Testis (tissue), 5 donors: ENCODE data around the gene CCDC92B. TPM values are rescaled to one million over a fixed set of nuclear protein-coding genes. Genes with fewer than 3 reads are reported as not detected.

ENCODE experiments used
- DNase-seq: peaks from one replicate; pipeline ENCODE4 v3.0.0-alpha.2; 2019
- H3K27ac ChIP-seq, 2 donors: fragments of 200-600 bp; sonication (generic); one replicate each; pipeline ENCODE4 v1.5.1; 2019
- H3K27me3 ChIP-seq: fragments of 200-600 bp; sonication (generic); one replicate; pipeline ENCODE4 v1.5.1; 2019
- H3K36me3 ChIP-seq: fragments of 200-600 bp; sonication (generic); one replicate; pipeline ENCODE4 v1.5.1; 2017; ENCODE audit warnings: low read depth; ENCODE audit errors: missing control alignments
- H3K4me1 ChIP-seq: fragments of 200-600 bp; sonication (generic); one replicate; pipeline ENCODE4 v1.5.1; 2019
- H3K4me3 ChIP-seq, 2 donors: fragments of 200-600 bp; sonication (generic); one replicate each; pipeline ENCODE4 v1.5.1; 2017 to 2019
- H3K9me3 ChIP-seq: fragments of 200-600 bp; sonication (generic); one replicate; pipeline ENCODE4 v1.5.1; 2017
- POLR2A ChIP-seq: fragments of 450-650 bp; IDR thresholded peaks from one replicate; pipeline ENCODE4 v1.6.1; 2017; ENCODE audit warnings: antibody characterized with exemption, mild to moderate bottlenecking, moderate library complexity
- WGBS, 2 donors: methylation state at CpG; one replicate each; pipeline ENCODE4 v1.1.5; 2018; 5-methylcytosine and 5-hydroxymethylcytosine counted together
- intact Hi-C: fragments of 100-400 bp; cut with DNase I; formaldehyde crosslinking; loops from one replicate; pipeline ENCODE4 v1.15.1; 2023; ENCODE audit warnings: low total_unique reads
- long read RNA-seq, 2 donors: transcript quantifications; one replicate each; lab custom pipeline, GENCODE V29; 2026
- polyA plus RNA-seq: library from polyadenylated mRNA; stranded (reverse); fragments of 350-450 nt; fragmentation: Illumina TruSeq; extraction: RNeasy Lipid Tissue Mini Kit (QIAGEN cat#74804); gene quantifications from one replicate; pipeline ENCODE4 v1.2.3, GENCODE V29; 2014; ENCODE audit warnings: low read depth, low replicate concordance; ENCODE audit not compliant: insufficient read depth
- total RNA-seq, 2 donors: library from RNA; depleted of rRNA; stranded (reverse); fragments of >200 nt; gene quantifications; one replicate each; pipeline ENCODE4 v1.2.3, GENCODE V29; 2016
- TF ChIP-seq, protein P1 (sequence below), 3 experiments: fragments of 450-650 bp in 2 of 3; fragments of 200-600 bp in 1 of 3; sonication (generic) in 1 of 3; IDR thresholded peaks; one replicate each; pipeline ENCODE4 v1.5.1; 2016 to 2019; ENCODE audit warnings: antibody characterized with exemption in 3 of 3, mild to moderate bottlenecking in 2 of 3, moderate library complexity in 1 of 3

The CCDC92B gene
- total RNA-seq (1 to 10 TPM; 3.9 to 4.0 TPM), polyA plus RNA-seq (2.2 TPM)
- long read RNA-seq, donor 1, partial matches to known transcripts: 0 of 1 reads
- long read RNA-seq, donor 1, other reads (novel, unspliced or antisense): 0 of 1 reads
- long read RNA-seq, donor 2: 0 reads

DNA sequence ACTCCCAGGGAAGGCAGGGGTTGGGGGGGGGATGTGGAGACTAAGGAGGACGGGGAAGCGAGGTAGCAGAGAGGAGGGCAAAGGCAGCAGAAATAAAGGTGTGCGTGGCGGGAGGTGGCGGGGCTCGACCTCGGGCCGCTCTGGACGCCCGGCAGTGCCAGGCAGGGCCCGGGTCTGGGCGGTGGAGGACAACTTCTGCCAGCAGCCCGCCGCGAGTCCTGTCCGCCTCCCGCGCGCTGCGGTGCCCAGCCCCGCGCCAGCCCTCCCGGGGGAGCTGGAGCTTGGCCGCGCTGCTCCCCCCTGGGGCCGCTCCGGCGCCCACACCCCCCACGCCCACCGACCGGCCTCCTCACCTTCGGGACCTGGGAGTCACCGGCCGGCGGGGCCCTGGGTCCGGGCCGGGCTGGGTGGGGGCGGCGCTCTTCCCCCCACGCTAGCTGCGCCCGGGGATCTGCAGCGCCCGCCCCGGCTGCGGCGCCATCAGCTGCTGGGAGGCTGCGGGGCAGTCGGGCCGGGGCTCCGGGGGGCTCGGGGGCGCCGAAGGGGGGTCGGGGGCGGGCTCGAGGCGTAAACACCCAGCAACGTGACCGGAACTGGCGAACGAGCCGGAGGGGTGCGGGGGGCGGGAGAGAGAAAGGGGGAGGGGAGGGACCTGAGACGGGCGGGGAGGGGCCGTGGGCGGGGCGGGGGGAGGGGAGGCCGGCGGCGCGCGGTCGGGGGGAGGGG lies at the start of gene CCDC92B:
CCDC92B (minus strand) TSS at position 595 of the 726 bp plus-strand sequence. CDS start 14,507 bp downstream, outside the sequence.
- Histone ChIP-seq H3K36me3 (no peaks in the 10 kb centered on the region), H3K27ac (peak within 1 kb of the TSS in 1 of 2 donors; percentile 24), H3K27me3 (no peaks in the 10 kb centered on the region), H3K4me3 (peak within 1 kb of the TSS; percentile 43), H3K9me3 (no peaks in the 10 kb centered on the region), H3K4me1 (no peaks in the 10 kb centered on the region)
- no peak for DNase-seq
- intact Hi-C loops: no loop called here
- 3 to 5% methylated on average over 22 to 38 of the region's 76 CpGs for WGBS, 2 donors
- TF ChIP-seq POLR2A: no peak
- TF ChIP-seq, protein P1, sequence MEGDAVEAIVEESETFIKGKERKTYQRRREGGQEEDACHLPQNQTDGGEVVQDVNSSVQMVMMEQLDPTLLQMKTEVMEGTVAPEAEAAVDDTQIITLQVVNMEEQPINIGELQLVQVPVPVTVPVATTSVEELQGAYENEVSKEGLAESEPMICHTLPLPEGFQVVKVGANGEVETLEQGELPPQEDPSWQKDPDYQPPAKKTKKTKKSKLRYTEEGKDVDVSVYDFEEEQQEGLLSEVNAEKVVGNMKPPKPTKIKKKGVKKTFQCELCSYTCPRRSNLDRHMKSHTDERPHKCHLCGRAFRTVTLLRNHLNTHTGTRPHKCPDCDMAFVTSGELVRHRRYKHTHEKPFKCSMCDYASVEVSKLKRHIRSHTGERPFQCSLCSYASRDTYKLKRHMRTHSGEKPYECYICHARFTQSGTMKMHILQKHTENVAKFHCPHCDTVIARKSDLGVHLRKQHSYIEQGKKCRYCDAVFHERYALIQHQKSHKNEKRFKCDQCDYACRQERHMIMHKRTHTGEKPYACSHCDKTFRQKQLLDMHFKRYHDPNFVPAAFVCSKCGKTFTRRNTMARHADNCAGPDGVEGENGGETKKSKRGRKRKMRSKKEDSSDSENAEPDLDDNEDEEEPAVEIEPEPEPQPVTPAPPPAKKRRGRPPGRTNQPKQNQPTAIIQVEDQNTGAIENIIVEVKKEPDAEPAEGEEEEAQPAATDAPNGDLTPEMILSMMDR (IDR thresholded peaks at IDR 0.05): no peak

DNA sequence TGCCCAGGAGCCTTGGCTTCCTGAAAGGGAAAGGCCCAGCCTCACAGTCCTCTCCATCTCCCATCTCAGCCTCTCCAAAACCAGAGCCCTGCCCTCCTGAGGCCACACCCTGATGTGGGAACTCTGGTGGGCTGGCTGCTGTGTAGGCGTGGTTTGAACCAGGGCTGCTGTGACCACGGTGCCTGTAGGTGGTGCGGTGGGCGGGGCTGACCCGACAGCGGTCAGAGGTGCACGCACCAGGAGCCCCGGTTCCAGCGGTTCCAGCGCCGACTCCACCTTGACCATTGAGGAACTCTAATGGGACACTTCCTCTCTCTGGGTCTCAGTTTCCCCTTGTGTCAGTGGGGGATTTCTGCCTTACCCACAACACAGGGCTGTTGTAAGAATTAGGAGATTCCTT lies 49.2 kb upstream of the CCDC92B start:
- Histone ChIP-seq H3K36me3 (no peaks in the 10 kb centered on the region), H3K27ac (no peak overlapping the region), H3K4me1 (peaks cover 10% of the 10 kb centered on the region), H3K27me3 (no peaks in the 10 kb centered on the region), H3K9me3 (no peaks in the 10 kb centered on the region), H3K4me3 (no peak overlapping the region)
- intact Hi-C loops: no loop called here
- 69% methylated on average over 11 of the region's 11 CpGs; no CpG with 5 or more reads in 1 of the 2 donors for WGBS, 2 donors
- DNase-seq: no peak
- no peak for TF ChIP-seq POLR2A
- TF ChIP-seq, protein P1 (IDR thresholded peaks at IDR 0.05): no peak

DNA sequence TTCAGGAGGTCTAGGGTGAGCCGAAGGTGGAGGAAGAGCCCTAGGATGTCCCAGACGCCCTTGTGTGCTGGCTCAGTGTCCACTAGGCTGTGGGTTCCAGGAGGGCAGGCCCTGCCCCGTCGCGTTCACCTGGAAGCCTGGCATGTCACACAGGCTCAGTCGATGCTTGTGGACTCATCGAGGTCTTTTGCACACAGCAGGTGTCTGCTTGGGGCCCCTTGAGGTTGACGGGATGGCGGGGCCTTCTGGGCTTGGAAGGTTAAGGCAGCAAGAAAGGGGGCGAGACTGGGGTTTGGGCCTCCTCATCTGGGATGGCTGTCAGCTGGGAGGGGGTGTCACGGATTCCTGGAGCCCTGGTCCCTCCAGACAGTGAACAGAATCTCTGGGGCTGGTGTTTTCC lies 48.7 kb upstream of the CCDC92B start:
- TF ChIP-seq, protein P1 (IDR thresholded peaks at IDR 0.05): no peak
- no peak for TF ChIP-seq POLR2A
- Histone ChIP-seq H3K4me1 (peaks cover 9% of the 10 kb centered on the region), H3K9me3 (no peaks in the 10 kb centered on the region), H3K27ac (no peak overlapping the region), H3K27me3 (no peaks in the 10 kb centered on the region), H3K4me3 (no peak overlapping the region), H3K36me3 (no peaks in the 10 kb centered on the region)
- intact Hi-C loops: no loop called here
- 86 to 91% methylated on average over 11 of the region's 11 CpGs for WGBS, 2 donors
- no peak for DNase-seq

DNA sequence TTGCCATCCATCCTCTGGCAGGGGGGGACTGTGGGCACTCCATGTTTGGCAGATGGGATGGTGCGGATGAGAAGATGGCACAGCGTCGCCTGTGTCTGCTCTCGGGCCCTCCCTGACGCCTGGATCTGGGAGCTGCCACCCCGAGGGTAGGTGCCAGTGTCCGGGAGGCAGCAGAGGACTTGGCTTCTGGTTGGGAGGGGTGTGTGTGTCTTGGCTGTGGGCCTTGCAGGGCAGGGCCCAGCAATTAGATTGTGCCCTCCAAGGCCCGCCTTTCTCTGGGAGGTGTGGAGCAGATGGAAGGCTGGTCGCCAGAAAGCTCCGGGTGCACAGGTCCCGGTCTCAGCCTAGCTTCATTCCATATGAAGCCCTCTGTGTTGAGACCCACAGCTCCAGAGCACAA lies 48.2 kb upstream of the CCDC92B start:
- H3K27ac ChIP-seq: no peak overlapping the region
- H3K4me1 ChIP-seq: peaks cover 5% of the 10 kb centered on the region
- no peaks in the 10 kb centered on the region for H3K27me3 ChIP-seq
- no peaks in the 10 kb centered on the region for H3K36me3 ChIP-seq
- intact Hi-C loops: no loop called here
- no peaks in the 10 kb centered on the region for H3K9me3 ChIP-seq
- DNase-seq: no peak
- 54 to 79% methylated on average over 9 to 11 of the region's 11 CpGs for WGBS, 2 donors
- H3K4me3 ChIP-seq: no peak overlapping the region
- TF ChIP-seq POLR2A: no peak

DNA sequence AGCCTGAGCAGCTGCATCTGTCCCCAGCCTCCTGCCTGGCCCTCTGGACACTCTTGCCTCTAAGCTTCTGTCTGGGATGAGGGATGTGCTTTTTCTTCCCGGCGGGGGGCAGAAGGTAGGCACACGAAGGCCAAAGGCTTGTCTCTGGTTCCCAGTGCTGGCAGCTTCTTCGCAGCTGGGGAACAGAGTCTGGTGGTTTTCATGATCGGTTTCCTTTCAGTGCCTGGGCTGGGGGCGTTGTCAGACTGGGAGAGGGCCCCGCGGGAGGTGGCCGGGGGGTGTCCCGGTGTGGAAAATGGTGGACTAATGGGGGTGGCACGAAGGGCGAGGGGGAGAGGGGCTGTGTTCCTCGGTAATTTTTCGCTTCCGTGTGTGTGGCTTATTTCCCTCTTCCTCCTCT lies 47.8 kb upstream of the CCDC92B start:
- Histone ChIP-seq H3K27ac (no peak overlapping the region), H3K27me3 (no peaks in the 10 kb centered on the region), H3K9me3 (no peaks in the 10 kb centered on the region), H3K4me1 (peaks cover 5% of the 10 kb centered on the region), H3K4me3 (no peak overlapping the region), H3K36me3 (no peaks in the 10 kb centered on the region)
- intact Hi-C loops: no loop called here
- 57 to 74% methylated on average over 15 of the region's 15 CpGs for WGBS, 2 donors
- no peak for TF ChIP-seq POLR2A
- TF ChIP-seq, protein P1 (IDR thresholded peaks at IDR 0.05): no peak
- no peak for DNase-seq
